ENCODE results near the gene RASA1. TPM values are rescaled to one million over a fixed set of nuclear protein-coding genes. Genes with fewer than 3 reads are reported as not detected.

RASA1 gene
- total and polyA plus RNA-seq, 2 experiments from 2014 or later, result 9.3 to 35.0 TPM

DNA sequence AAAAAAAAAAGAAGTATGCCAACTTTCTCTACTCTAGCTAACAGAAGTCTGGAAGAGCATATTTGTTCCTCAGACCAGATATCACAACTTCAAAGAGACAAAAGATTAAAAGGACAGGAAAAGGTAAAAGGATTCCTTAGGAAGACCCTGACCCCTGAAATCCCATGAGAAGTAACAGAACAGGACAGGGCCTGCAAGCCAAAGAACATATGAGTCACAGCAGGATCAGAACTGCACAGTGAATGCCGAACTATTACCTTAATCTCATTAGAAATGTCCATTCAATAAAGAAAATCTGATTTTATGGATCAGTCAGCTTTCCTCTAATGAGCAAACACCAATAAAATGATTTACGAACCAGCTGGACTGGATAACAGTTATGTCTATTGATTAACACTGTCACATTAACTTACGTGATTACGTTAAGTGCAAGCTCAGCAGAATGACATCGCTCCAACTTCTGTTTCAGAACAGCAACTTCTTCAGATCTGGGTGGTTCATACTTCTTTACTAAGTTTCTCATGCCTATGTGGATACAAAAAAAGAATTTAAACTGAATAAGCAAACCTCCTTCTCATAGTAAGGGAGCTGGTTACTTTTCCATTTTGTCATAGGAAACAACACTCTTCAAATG is 131.4 kb downstream of the RASA1 start:
- Histone ChIP-seq H3K4me2 (no peak overlapping the region), H3K79me2 (replicated peaks; ENCODE audit: insufficient read depth) (no peaks in the 10 kb centered on the region), H3K36me3 (ENCODE audit: insufficient read depth) (peaks cover 53% of the 10 kb centered on the region), H4K20me1 (replicated peaks; ENCODE audit: insufficient read depth) (no peaks in the 10 kb centered on the region), H3K27ac (ENCODE audit: low read depth) (no peak overlapping the region), H3K9me2 (ENCODE audit: insufficient read depth) (no peaks in the 10 kb centered on the region), H3K27me3 (ENCODE audit: insufficient read depth) (no peaks in the 10 kb centered on the region), H3K4me3 (no peak overlapping the region), H2AFZ (no peak overlapping the region), H3K4me1 (ENCODE audit: insufficient read depth) (no peaks in the 10 kb centered on the region), H3F3A (replicated peaks; ENCODE audit: low read depth) (no peaks in the 10 kb centered on the region)
- TF ChIP-seq ZNF462 (CRISPR knock-in tag; IDR thresholded peaks at IDR 0.05), result no peak
- TF ChIP-seq ZNF331 (CRISPR knock-in tag; IDR thresholded peaks at IDR 0.05; ENCODE audit: low read depth), result no peak
- no peak for TF ChIP-seq POLR2AphosphoS5 (IDR thresholded peaks at IDR 0.05; ENCODE audit: low read depth)
- TF ChIP-seq NANOG (IDR thresholded peaks at IDR 0.05; ENCODE audit: borderline replicate concordance), result no peak
- TF ChIP-seq, protein P1, sequence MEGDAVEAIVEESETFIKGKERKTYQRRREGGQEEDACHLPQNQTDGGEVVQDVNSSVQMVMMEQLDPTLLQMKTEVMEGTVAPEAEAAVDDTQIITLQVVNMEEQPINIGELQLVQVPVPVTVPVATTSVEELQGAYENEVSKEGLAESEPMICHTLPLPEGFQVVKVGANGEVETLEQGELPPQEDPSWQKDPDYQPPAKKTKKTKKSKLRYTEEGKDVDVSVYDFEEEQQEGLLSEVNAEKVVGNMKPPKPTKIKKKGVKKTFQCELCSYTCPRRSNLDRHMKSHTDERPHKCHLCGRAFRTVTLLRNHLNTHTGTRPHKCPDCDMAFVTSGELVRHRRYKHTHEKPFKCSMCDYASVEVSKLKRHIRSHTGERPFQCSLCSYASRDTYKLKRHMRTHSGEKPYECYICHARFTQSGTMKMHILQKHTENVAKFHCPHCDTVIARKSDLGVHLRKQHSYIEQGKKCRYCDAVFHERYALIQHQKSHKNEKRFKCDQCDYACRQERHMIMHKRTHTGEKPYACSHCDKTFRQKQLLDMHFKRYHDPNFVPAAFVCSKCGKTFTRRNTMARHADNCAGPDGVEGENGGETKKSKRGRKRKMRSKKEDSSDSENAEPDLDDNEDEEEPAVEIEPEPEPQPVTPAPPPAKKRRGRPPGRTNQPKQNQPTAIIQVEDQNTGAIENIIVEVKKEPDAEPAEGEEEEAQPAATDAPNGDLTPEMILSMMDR (conservative IDR thresholded peaks at IDR 0.05; ENCODE audit: low read depth in 2 of 2), result no peak
- TF ChIP-seq STAT1 (IDR thresholded peaks at IDR 0.05; ENCODE audit: unreplicated experiment), result no peak
- TF ChIP-seq EZH2phosphoT487 (IDR thresholded peaks at IDR 0.05; ENCODE audit: unreplicated experiment), result no peak
- ATAC-seq, result no peak
- DNase-seq (ENCODE audit: low spot score), result no peak
- H3K4me3 Mint-ChIP-seq, result no peak overlapping the region
- H3K36me3 Mint-ChIP-seq (ENCODE audit: low read depth), result peaks cover 91% of the 10 kb centered on the region
- H3K4me1 Mint-ChIP-seq, result no peaks in the 10 kb centered on the region
- H3K27me3 Mint-ChIP-seq (ENCODE audit: insufficient read depth, low read depth, poor library complexity), result no peaks in the 10 kb centered on the region
- peaks cover 2% of the 10 kb centered on the region; the same call in 1 of the 3 replicates for H3K9me3 Mint-ChIP-seq
- H3K27ac Mint-ChIP-seq, result no peak overlapping the region
